HUES6 (cell line): ENCODE results near the gene TOM1L2.
"Not testable (repeated sequence)": the region's sequence is repeated elsewhere in the genome, so short reads cannot be mapped to it uniquely, and the experiment has no call there.

Experiments used
- H3K27ac ChIP-seq: 2 replicates; pipeline ENCODE4 v1.7.0; 2013; ENCODE audit warnings: low read depth, mild to moderate bottlenecking, low read length, inconsistent platforms
- H3K27me3 ChIP-seq: 2 replicates; pipeline ENCODE4 v1.6.1; 2013; ENCODE audit warnings: low read length; ENCODE audit not compliant: control insufficient read depth, insufficient read depth
- H3K36me3 ChIP-seq: 2 replicates; pipeline ENCODE4 v1.6.1; 2013; ENCODE audit warnings: low read length; ENCODE audit not compliant: control insufficient read depth, insufficient read depth
- H3K4me1 ChIP-seq: 2 replicates; pipeline ENCODE4 v1.6.1; 2013; ENCODE audit warnings: low read length; ENCODE audit not compliant: control insufficient read depth, insufficient read depth
- H3K4me3 ChIP-seq: 2 replicates; pipeline ENCODE4 v1.5.1; 2013; ENCODE audit warnings: low read depth, low read length
- H3K9ac ChIP-seq: one replicate; pipeline ENCODE4 v1.6.1; 2013; ENCODE audit warnings: mild to moderate bottlenecking, low read length
- H3K9me3 ChIP-seq: 2 replicates; pipeline ENCODE4 v1.6.1; 2013; ENCODE audit warnings: low read depth, low read length; ENCODE audit not compliant: control insufficient read depth, insufficient read depth

The TOM1L2 gene

DNA sequence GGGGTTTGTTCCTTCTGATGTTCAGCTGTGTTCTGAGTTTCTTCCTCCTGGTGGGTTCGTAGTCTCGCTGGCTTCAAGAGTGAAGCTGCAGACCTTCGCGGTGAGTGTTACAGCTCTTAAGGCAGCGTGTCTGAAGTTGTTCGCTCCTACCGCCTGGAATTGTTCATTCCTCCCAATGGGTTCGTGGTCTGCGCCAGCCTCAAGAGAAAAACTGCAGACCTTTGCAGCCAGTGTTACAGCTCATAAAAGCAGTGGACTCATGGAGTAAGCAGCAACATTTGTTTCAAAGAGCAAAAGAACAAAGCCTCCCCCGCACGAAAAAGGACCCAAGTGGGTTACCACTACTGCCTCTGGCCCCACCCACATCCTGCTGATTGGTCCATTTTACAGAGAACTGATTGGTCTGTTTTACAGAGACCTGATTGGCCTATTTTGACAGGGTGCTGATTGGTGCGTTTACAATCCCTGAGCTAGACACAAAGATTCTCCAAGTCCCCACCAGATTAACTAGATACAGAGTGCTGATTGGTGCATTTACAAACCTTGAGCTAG is 16.3 kb downstream of the TOM1L2 start:
- not testable (repeated sequence) for H3K36me3 ChIP-seq, H3K9ac ChIP-seq, H3K27ac ChIP-seq, H3K27me3 ChIP-seq, H3K4me3 ChIP-seq, H3K9me3 ChIP-seq
- peaks cover 26% of the 10 kb centered on the region for H3K4me1 ChIP-seq

DNA sequence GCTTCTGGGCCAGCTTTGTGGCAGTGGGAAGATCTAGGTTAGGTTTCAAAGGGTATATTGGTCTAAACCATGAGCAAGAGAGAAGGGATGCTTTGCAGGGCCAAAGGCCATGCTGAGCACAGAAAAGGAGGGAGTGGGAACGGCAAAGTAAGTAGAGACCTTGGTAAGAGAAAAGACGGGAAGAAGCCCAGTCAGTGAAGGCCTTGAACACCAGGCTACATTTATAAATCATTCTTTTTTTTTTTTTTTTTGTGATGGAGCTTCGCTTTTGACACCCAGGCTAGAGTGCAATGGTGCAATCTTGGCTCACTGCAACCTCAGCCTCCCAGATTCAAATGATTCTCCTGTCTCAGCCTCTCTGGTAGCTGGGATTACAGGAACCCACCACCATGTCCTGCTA is 18.1 kb downstream of the TOM1L2 start:
- H3K27ac ChIP-seq: no peak overlapping the region

DNA sequence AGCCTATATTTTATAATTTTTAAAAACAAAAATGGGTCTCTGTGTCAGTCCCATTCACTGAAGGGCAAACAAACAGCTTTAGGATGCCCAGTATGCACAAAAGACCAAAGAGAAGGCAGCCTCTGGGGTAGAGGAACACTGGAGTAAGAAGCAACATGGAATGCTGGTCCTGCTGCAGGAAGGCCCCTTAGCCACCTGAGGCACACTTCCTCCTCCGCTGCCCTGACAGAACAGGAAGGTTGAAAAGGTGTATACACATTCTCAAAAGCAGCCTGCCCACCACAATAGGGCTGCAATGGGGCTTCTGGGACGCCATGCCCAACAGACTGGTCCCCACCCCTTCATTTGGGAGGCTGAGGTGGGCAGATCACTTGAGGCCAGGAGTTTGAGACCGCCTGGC is 19.5 kb downstream of the TOM1L2 start:
- Histone ChIP-seq H3K27ac (no peak overlapping the region), H3K9me3 (no peaks in the 10 kb centered on the region), H3K4me3 (no peak overlapping the region), H3K9ac (no peak overlapping the region), H3K27me3 (no peaks in the 10 kb centered on the region), H3K4me1 (peaks cover 14% of the 10 kb centered on the region), H3K36me3 (no peaks in the 10 kb centered on the region)

More for the DNA sequence above, 18.1 kb downstream of the TOM1L2 start:
- no peaks in the 10 kb centered on the region for H3K9me3 ChIP-seq
- peaks cover 23% of the 10 kb centered on the region for H3K4me1 ChIP-seq
- no peak overlapping the region for H3K4me3 ChIP-seq
- no peak overlapping the region for H3K9ac ChIP-seq
- no peaks in the 10 kb centered on the region for H3K36me3 ChIP-seq
- no peaks in the 10 kb centered on the region for H3K27me3 ChIP-seq

DNA sequence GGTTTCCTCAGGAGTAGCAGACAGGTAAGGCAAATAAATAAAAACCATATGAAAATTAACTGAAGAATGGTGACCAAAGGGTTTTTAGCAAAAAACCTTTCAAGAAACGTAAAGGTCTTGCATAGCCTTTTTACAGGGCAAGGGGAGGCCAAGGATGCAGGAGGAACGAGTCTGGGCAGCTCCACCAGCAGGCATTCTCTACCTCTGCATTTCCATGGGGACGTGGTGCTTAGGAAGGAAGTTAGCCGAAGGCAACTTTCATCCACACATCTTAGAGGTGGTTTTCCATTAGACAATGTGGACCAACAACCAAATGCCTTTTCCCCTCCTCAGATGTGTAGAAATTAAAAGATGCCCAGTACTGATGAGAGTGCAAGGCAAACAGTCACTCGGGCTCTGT is 20.7 kb downstream of the TOM1L2 start:
- H3K9ac ChIP-seq: no peak overlapping the region

DNA sequence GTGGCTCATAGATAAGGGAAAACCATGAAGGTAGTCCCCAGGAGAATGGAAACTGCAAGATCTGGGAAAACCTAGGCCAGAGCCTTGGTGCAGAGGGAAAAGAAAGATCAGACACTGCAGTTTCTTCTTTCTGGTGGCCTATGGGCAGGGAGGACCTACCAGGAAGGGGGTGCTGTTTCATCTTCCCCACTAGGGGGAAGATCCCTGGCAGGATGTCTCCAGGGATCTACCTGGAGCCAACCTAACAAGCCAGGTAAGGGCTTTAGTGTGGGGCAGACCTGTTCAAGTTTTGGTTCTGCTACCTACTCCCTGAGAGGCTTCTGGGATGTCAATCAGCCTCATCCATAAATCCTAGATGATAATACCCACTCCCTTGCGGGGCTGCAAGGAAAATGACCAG is 21.4 kb downstream of the TOM1L2 start:
- Histone ChIP-seq H3K27me3 (no peaks in the 10 kb centered on the region), H3K36me3 (no peaks in the 10 kb centered on the region), H3K27ac (no peak overlapping the region), H3K9ac (no peak overlapping the region), H3K4me1 (peaks cover 14% of the 10 kb centered on the region), H3K9me3 (no peaks in the 10 kb centered on the region), H3K4me3 (no peak overlapping the region)

More for the DNA sequence above, 20.7 kb downstream of the TOM1L2 start:
- Histone ChIP-seq H3K4me1 (peaks cover 14% of the 10 kb centered on the region), H3K36me3 (no peaks in the 10 kb centered on the region), H3K27ac (no peak overlapping the region), H3K4me3 (no peak overlapping the region), H3K27me3 (no peaks in the 10 kb centered on the region), H3K9me3 (no peaks in the 10 kb centered on the region)

DNA sequence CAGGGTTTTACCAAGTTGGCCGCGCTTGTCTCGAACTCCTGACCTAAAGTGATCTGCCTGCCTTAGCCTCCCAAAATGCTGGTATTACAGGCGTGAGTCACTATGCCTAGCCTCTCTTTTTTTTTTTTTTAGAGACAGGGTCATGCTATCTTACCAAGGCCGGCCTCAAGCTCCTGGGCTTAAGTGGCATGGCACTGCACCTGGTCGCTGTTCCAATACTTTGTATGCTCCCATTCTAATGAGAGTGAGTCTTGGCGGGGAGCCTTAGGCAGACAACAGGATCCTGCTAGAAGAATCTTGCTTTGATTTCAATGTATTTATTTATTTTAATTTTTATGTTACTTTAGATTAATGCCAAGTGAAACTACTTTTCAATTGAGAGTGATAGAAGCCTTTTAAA is 21.9 kb downstream of the TOM1L2 start:
- H3K4me1 ChIP-seq: peaks cover 14% of the 10 kb centered on the region
- no peak overlapping the region for H3K9ac ChIP-seq
- H3K4me3 ChIP-seq: no peak overlapping the region
- no peak overlapping the region for H3K27ac ChIP-seq
- H3K27me3 ChIP-seq: no peaks in the 10 kb centered on the region
- no peaks in the 10 kb centered on the region for H3K36me3 ChIP-seq
- no peaks in the 10 kb centered on the region for H3K9me3 ChIP-seq

DNA sequence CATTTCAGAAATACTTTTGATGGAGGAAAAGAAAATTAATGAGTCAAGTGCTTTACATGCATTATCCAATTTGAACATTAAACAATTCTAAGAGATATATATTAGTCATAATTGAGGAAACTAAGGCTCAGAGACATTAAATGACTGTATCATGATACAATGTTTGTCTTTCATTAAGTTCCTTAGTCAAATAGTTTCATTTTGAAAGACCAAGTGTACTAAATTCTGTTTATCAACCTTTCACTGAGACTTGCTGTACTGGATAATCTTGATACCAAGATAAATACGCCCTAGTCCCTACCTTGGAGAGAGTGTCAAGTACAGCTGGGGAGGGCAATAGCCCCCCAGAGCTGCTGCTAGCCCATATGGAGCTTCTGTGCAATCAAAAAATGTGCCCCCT is 24.2 kb downstream of the TOM1L2 start:
- no peaks in the 10 kb centered on the region for H3K36me3 ChIP-seq
- no peak overlapping the region for H3K27ac ChIP-seq
- H3K4me1 ChIP-seq: peaks cover 29% of the 10 kb centered on the region
- no peaks in the 10 kb centered on the region for H3K27me3 ChIP-seq
- H3K9me3 ChIP-seq: no peaks in the 10 kb centered on the region
- no peak overlapping the region for H3K4me3 ChIP-seq
- no peak overlapping the region for H3K9ac ChIP-seq

DNA sequence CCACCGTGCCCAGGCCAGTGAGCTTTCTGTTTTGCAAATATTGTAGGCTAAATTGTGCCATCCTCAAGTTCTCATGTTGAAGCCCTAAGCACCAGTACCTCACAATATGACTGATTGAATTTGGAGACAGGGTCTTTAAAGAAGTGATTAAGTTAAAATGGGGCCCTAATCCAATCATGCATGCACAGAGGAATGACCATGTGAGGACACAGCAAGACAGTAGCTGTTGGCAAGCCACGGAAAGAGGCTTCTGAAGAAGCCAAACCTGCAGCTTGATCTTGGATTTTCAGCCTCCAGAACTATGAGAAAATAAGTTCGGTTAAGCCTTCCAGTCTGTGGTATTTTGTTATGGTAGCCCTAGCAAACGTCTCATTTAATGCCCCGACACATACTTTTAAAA is 24.9 kb downstream of the TOM1L2 start:
- H3K4me1 ChIP-seq: peaks cover 36% of the 10 kb centered on the region
- no peaks in the 10 kb centered on the region for H3K9me3 ChIP-seq
- H3K4me3 ChIP-seq: no peak overlapping the region
- no peak overlapping the region for H3K9ac ChIP-seq
- H3K36me3 ChIP-seq: no peaks in the 10 kb centered on the region
- H3K27me3 ChIP-seq: no peaks in the 10 kb centered on the region
- H3K27ac ChIP-seq: no peak overlapping the region

DNA sequence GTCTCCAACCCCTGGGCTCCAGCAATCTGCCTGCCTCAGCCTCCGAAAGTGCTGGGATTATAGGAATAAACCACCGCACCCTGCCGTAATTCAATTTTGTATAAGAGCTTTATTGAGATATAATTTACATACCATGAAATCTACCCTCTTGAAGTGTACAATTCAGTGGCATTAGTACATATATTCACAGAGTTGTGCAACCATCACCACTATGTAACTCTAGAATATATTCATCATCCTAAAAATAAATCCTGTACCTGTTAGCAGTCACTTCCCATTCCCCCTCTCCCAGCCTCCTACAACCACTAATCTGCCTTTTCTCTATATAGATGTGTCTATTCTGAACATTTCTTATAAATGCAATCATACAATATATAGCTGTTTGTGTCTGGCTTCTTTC is 26.1 kb downstream of the TOM1L2 start:
- H3K4me3 ChIP-seq: no peak overlapping the region
- H3K4me1 ChIP-seq: peaks cover 38% of the 10 kb centered on the region
- H3K9me3 ChIP-seq: no peaks in the 10 kb centered on the region
- H3K36me3 ChIP-seq: no peaks in the 10 kb centered on the region
- no peak overlapping the region for H3K9ac ChIP-seq
- no peaks in the 10 kb centered on the region for H3K27me3 ChIP-seq
- no peak overlapping the region for H3K27ac ChIP-seq

DNA sequence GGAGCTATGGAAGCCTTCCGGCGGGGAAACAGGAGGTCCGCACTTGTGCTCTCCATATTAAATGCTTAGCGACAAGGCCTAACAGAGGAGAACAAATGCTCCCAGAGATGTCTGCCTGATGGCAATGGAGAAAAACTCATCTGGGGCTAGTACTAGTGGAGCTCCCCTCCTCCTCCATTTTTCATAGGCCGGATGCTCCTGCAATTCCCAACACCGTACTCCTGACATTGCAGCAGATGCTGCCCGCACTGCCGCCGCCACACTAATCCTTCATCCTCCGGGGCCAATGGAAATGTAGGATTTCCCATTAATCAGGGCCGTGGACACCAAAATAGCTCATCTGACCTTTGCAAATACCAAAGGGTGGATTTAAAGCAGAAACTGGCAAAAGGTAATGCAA is 27.5 kb downstream of the TOM1L2 start:
- Histone ChIP-seq H3K4me3 (no peak overlapping the region), H3K9ac (no peak overlapping the region), H3K4me1 (peaks cover 41% of the 10 kb centered on the region), H3K27me3 (no peaks in the 10 kb centered on the region), H3K36me3 (no peaks in the 10 kb centered on the region), H3K27ac (no peak overlapping the region), H3K9me3 (no peaks in the 10 kb centered on the region)

DNA sequence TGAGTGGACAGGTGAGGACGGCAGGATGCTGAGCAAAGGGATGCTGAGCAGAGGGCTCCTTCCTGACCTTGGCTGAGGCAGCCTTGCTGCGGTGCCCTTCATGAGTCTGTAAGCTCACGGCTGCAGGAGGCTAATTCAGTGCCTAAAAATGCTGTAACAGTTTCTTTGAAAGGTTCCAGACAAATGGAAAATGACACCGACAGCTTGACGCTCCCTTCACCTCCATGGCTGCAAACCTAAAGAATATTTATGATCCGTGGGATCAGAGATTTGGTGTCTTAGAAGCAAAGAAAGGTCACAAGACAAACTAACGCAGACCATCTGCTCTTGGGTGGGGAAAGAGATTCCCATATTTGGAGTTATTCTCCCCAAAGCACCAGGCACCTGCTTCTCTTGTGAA is 28.0 kb downstream of the TOM1L2 start:
- Histone ChIP-seq H3K27ac (no peak overlapping the region), H3K4me3 (no peak overlapping the region), H3K27me3 (no peaks in the 10 kb centered on the region), H3K9ac (no peak overlapping the region), H3K4me1 (peaks cover 41% of the 10 kb centered on the region), H3K9me3 (no peaks in the 10 kb centered on the region), H3K36me3 (no peaks in the 10 kb centered on the region)
